GM18520 (cell line): ENCODE results near the gene VPS35.

Source experiments
- ATAC-seq: cut with Tn5 transposase; IDR thresholded peaks from one replicate; pipeline ENCODE4 v1.9.1; 2021; ENCODE audit not compliant: unreplicated experiment

Gene VPS35

DNA sequence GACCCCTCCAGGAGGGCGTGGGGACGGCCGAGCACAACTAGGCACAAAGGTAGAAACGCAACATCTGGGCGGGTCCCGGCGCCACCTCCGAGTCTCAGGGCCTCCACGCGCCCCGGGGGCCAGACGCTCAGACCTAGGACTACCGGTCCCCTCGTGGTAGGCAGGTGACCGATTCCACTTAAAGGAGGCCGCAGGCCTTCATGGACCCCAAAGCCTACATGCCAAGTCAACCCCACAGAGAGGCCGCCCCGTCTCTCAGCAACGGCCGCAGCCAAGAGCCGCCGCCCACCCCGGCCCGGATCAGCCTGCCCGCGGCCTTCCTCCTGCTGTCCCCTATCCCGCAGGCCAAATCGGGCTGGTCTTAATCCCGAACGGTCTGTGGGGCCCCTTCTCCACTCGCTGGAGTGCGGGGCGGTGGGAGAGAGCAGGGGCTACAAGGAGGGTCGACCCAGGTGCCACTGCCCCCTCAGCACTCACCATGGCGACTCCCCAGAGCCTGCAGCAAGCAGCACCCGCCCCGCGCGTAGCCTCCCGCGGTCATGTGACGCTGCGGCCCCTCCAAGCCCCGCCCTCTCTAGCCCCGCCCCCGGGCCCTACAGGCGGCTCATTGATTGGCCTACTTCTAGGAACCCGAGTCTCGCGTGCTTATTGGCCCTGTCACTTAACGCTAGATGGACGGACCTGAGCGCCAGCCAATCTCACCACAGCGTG is at the start of gene VPS35:
Gene VPS35, minus strand, starts transcription at position 525 of the 711 bp plus-strand sequence. Its CDS starts 45 bp downstream, at position 480.
- ATAC-seq: peak; percentile 78

GRCh38 chr16:46737621-46738214 is 48.7 kb upstream of the VPS35 start:
- no peak for ATAC-seq

GRCh38 chr16:46736695-46737094 is 47.7 kb upstream of the VPS35 start:
- no peak for ATAC-seq

- ATAC-seq: no peak
Measured at GRCh38 chr16:46733319-46733830, 44.4 kb upstream of the VPS35 start.

DNA sequence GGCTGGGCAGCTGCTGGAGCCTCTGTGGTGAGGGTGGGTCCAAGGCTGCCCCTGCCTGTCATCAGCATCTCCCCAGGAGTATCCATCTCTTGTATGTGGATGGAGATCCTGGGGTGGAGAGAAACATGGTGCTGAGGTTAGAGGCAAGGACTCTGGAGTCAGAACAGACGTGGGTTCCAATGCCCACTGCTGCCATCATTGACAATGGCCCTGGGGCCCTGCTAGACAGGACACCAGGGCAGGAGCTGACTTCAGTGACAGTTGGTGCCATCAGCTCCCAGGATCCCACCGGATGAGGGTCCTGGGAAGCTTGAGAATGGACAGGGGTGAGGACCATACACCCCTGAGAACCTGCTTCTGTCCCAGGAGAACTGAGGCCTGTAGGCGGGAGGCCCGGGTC is 43.6 kb upstream of the VPS35 start:
- no peak for ATAC-seq

- no peak for ATAC-seq
Measured at GRCh38 chr16:46731691-46732555, 42.9 kb upstream of the VPS35 start.

DNA sequence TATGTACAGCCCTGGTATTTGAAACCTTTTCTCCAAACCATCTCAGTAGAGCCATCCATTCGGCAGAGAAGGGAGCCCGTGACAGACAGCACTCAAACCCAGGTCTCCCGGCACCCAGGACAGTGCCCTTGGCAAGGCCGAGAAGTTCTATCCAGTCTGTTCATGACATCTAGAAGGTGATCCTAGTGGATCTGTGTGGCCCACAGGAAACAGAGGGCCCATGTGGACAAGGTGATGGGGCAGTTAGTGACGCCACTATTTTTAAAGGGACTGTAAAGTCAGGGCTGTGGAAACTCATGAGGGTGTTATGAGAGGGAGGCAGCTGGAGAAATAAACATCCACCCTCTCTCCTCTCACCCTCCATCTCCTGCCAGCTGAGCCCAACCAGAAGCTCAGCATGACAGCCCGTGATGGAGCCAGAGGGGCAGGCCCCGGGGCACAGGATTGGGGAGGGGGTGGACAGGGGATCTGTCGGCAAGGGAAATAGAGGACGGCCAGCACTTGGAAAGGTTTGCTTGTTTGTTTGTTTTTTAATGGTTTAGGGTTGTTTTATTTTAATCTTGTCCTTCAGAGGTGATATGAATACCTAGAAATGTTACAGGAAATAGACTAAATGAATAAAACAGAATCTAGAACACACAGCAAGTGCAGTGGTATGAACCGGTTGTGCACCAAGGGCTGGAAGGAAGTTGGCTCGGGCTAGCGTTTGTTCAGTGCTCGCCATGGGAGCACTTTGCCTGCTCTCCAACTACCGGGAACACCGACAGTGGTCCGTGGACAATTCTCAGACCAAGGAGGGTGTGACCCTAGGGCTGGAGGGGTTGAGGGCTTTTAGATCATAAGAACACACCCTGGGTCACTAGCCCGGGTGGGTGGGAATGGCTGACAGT is 42.1 kb upstream of the VPS35 start:
- ATAC-seq: no peak

DNA sequence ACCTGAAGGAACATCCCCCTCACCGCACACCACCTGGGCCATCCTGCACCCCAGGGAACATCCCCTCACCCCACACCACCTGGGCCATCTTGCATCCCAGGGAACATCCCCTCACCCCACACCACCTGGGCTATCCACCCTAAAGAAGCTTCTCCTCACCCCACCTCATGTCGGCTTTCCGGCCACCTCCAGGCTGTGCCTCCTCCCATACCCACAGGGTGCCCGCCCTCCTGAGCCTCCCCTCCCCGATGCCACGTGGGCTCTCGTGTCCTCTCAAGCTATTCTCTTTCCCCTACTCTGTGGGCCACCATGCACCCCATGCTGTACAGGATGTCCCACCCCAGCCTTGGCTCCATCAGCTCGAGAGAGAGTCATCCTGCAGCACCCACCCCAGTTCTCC is 41.1 kb upstream of the VPS35 start:
- ATAC-seq: no peak

- no peak for ATAC-seq
Measured at GRCh38 chr16:46729326-46729995, 40.5 kb upstream of the VPS35 start.

GRCh38 chr16:46728806-46729205 is 39.8 kb upstream of the VPS35 start:
- no peak for ATAC-seq

- ATAC-seq: no peak
Measured at GRCh38 chr16:46727630-46728029, 38.7 kb upstream of the VPS35 start.

GRCh38 chr16:46727184-46727583 is 38.2 kb upstream of the VPS35 start:
- ATAC-seq: no peak

GRCh38 chr16:46721885-46722284 is 32.9 kb upstream of the VPS35 start:
- ATAC-seq: no peak

GRCh38 chr16:46720619-46721018 is 31.6 kb upstream of the VPS35 start:
- ATAC-seq: no peak

GRCh38 chr16:46719528-46719927 is 30.6 kb upstream of the VPS35 start:
- ATAC-seq: no peak

DNA sequence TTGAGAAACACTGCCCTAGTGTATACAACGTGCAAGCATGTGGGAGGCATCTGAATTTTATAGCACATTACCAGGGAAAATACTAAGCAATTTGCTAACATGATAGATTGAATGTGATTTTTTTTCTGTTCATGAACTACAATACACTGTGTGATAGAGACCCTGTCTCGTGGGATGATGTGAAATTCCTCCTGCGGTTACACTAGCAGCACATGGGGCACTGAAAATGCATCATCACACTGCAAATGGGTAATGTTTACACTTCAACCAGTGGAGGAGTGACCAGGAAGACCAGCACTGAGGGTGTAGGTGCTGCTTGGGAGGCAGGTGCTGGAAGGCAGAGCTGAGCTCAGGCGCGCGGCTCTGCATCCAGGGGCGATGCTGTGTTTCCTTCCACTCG is 29.2 kb upstream of the VPS35 start:
- no peak for ATAC-seq

DNA sequence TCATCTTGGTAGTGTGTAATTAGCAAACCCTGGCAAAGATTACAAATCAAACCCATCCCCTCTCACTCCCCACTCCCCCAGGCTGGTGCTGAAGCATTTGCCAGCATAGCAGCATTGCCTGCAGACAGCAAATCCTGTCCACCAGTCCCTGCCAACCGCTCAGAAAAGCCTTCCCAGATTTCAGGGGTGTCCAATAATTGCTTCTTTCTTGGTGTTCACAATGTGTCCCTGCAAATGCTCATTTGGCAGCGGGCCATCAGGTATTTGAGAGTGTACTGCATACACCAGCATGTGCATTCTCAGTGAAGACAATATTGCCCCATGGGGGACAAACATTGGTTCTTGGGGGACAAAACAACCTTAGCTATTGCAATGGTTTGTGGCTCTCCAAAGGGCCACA is 28.7 kb upstream of the VPS35 start:
- no peak for ATAC-seq

GRCh38 chr16:46715769-46716305 is 26.9 kb upstream of the VPS35 start:
- no peak for ATAC-seq

DNA sequence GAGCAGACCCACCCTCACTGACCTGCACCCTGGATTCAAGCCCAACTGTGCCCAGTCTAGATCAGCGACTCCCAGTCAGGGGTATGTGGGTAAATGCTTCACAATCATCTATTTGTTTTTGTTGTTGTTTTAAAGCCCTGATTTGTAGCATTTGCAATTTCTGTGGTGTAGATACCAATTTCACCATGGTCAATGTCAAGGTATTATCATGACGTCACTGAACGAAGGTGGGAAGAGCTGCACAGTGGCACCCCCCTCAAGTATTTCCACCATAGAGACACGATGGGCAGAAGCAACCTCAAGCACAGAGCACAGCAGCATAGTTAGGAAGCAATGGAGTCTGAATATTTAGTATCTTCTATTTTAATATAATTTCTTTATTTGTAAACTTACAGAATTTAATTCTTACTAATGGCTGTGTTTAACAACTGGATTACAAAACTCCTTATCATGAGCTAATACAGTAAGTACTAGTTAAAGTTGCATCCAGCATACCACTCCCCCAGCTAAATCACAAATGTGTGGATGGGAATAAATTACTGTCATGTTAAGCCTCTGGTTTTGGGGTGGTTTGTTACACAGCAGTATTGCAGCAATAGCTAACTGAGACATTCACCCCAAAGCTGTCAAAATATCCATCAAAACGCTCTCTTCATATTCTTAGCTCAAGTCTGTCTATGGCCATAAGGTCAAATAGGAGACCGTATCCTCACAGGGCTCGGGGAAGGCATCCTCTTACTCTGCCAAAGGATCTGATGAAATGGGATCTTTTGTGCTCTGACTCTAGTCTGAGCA is 26.0 kb upstream of the VPS35 start:
- ATAC-seq: no peak
